Gastroesophageal sphincter (tissue), 4 donors: ENCODE measurements around the gene C6orf120. TPM values are rescaled to one million over a fixed set of nuclear protein-coding genes. Genes with fewer than 3 reads are reported as not detected.

ENCODE experiments used
- ATAC-seq: fragments of 150-250 bp; one replicate; pipeline ENCODE4 v1.9.1; 2016; ENCODE audit warnings: mild to moderate bottlenecking, moderate library complexity
- H3K27ac ChIP-seq, 4 donors: fragments of 200-600 bp; sonication (generic) in 3 of 4; 1 replicate in 3 of 4; 2 replicates in 1 of 4; pipeline ENCODE4 v1.5.1; 2016 to 2019
- H3K27me3 ChIP-seq: fragments of 200-600 bp; sonication (generic); one replicate; pipeline ENCODE4 v1.5.1; 2019
- H3K36me3 ChIP-seq, 2 donors: fragments of 200-600 bp; sonication (generic); one replicate each; pipeline ENCODE4 v1.5.1; 2019; ENCODE audit warnings: control low read depth in 1 of 2
- H3K4me1 ChIP-seq, 3 donors: fragments of 200-600 bp; sonication (generic); 1 replicate in 2 of 3; 2 replicates in 1 of 3; pipeline ENCODE4 v1.5.1; 2016 to 2019; ENCODE audit warnings: control low read depth in 2 of 3
- H3K4me3 ChIP-seq, 2 donors: fragments of 200-600 bp; sonication (generic); one replicate each; pipeline ENCODE4 v1.5.1; 2019; ENCODE audit warnings: mild to moderate bottlenecking in 1 of 2, moderate library complexity in 1 of 2
- H3K9me3 ChIP-seq, 3 donors: fragments of 200-600 bp; sonication (generic); one replicate each; pipeline ENCODE4 v1.5.1; 2017 to 2019; ENCODE audit warnings: control low read depth in 2 of 3
- EP300 ChIP-seq: sonication (generic); formaldehyde crosslinking; IDR thresholded peaks from one replicate; pipeline ENCODE4 v1.6.1; 2017; ENCODE audit warnings: antibody characterized with exemption, mild to moderate bottlenecking
- POLR2A ChIP-seq, 2 donors: fragments of 450-650 bp; IDR thresholded peaks; one replicate each; pipeline ENCODE4 v1.6.1; 2017; ENCODE audit warnings: antibody characterized with exemption in 2 of 2, mild to moderate bottlenecking in 2 of 2, moderate library complexity in 1 of 2
- POLR2AphosphoS5 ChIP-seq: sonication (generic); formaldehyde crosslinking; IDR thresholded peaks from one replicate; pipeline ENCODE4 v1.6.1; 2017; ENCODE audit warnings: antibody characterized with exemption
- WGBS, 2 donors: methylation state at CpG; one replicate each; pipeline ENCODE4 v1.1.5; 2018; ENCODE audit warnings: low coverage in 1 of 2; 5-methylcytosine and 5-hydroxymethylcytosine counted together
- total RNA-seq, 4 donors: library from RNA; depleted of rRNA; stranded (reverse); fragments of >200 nt; gene quantifications; one replicate each; pipeline ENCODE4 v1.1.0, GENCODE V29; 2016
- TF ChIP-seq, protein P1 (sequence below), 4 experiments: fragments of 200-600 bp in 2 of 4; fragments of 450-650 bp in 2 of 4; sonication (generic) in 1 of 4; IDR thresholded peaks; one replicate each; pipeline ENCODE4 v1.5.1; 2017 to 2019; ENCODE audit warnings: antibody characterized with exemption in 4 of 4, mild to moderate bottlenecking in 2 of 4, moderate library complexity in 2 of 4

The C6orf120 gene
- total RNA-seq, 4 donors from 2014 or later = 31.9 to 38.8 (median 35.4) TPM

DNA sequence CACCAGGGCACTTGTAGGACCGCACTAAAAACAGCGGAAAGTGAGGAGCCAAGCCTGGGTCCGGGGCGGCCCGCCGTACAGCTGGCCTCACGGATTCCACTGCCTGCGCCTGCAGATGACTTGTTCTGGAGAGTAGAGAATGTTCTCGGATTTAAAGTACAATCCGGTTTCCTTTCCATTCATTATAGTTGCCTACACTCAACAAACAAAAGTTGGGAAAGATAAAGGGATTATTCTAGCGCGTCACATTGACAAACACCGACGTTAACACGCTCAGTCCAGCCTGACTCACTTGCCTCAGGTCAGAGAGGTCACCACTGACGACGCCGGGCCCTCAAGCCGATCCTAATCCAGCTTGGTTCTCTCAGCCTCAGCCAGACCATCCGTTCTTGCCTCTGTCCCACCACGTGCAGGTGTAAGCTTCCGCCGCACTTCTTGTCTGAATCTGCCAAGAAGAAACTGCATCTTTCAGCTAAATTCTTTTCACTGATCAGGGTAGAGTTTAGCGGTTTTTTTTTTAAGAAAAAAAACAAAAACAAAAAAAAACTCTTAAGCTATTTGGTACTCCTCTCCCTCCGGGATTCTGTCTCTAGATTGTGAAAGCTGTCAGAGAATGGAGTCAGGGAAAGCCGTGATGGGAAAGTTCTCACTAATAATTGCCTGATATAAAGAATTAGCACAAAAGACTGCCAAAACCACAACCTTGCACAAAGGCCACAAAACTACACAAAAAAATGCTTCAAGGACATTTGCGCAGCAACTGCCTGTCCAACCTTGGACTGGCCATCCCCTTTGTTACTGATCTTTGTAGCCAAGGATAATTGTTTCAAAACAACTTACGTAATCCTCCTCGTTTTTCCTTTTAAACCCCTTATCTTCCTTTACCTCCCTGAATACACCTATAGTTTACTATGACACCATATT lies 23.5 kb downstream of the C6orf120 start:
- Histone ChIP-seq H3K27me3 (no peaks in the 10 kb centered on the region), H3K4me3 (peak overlapping the region; percentile 53 to 84), H3K4me1 (peaks cover 4 to 35% (median 9%) of the 10 kb centered on the region in 3 donors), H3K27ac (peak overlapping the region; percentile 72 to 99 (median 98)), H3K36me3 (no peaks in the 10 kb centered on the region), H3K9me3 (no peaks in the 10 kb centered on the region)
- WGBS, 2 donors = 28 to 36% methylated on average over 14 to 25 of the region's 29 CpGs
- peak; percentile 51 for TF ChIP-seq POLR2AphosphoS5
- TF ChIP-seq, protein P1, sequence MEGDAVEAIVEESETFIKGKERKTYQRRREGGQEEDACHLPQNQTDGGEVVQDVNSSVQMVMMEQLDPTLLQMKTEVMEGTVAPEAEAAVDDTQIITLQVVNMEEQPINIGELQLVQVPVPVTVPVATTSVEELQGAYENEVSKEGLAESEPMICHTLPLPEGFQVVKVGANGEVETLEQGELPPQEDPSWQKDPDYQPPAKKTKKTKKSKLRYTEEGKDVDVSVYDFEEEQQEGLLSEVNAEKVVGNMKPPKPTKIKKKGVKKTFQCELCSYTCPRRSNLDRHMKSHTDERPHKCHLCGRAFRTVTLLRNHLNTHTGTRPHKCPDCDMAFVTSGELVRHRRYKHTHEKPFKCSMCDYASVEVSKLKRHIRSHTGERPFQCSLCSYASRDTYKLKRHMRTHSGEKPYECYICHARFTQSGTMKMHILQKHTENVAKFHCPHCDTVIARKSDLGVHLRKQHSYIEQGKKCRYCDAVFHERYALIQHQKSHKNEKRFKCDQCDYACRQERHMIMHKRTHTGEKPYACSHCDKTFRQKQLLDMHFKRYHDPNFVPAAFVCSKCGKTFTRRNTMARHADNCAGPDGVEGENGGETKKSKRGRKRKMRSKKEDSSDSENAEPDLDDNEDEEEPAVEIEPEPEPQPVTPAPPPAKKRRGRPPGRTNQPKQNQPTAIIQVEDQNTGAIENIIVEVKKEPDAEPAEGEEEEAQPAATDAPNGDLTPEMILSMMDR (IDR thresholded peaks at IDR 0.05) = no peak
- TF ChIP-seq POLR2A (IDR thresholded peaks at IDR 0.05) = peak; percentile 5 to 21
- peak; percentile 67 for ATAC-seq

DNA sequence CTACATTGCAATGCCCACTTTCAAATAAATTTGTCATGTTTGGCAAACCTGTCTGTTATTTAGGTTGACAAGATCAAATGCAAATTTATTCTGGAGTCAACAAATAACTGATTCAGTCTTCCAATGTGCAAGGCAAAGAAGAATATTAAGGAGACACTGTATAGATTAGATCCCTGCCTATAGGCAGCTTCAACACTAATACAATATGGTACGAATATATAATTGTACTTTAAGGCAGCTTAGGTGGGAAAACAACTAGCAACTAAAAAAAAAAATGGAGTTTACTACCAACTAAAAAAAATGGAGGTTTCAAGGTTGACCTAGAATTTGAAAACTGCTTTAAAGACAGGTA lies 24.1 kb downstream of the C6orf120 start:
- Histone ChIP-seq H3K27me3 (no peaks in the 10 kb centered on the region), H3K4me1 (peaks cover 4 to 32% (median 9%) of the 10 kb centered on the region in 3 donors), H3K4me3 (no peak overlapping the region), H3K36me3 (no peaks in the 10 kb centered on the region), H3K9me3 (no peaks in the 10 kb centered on the region), H3K27ac (peak overlapping the region in 3 of 4 donors; percentile 97 to 99 (median 98))
- ATAC-seq = no peak
- WGBS, 2 donors = 67 to 83% methylated on average over 1 of the region's 1 CpG
- TF ChIP-seq, protein P1 (IDR thresholded peaks at IDR 0.05) = no peak
- no peak for TF ChIP-seq POLR2A (IDR thresholded peaks at IDR 0.05)

DNA sequence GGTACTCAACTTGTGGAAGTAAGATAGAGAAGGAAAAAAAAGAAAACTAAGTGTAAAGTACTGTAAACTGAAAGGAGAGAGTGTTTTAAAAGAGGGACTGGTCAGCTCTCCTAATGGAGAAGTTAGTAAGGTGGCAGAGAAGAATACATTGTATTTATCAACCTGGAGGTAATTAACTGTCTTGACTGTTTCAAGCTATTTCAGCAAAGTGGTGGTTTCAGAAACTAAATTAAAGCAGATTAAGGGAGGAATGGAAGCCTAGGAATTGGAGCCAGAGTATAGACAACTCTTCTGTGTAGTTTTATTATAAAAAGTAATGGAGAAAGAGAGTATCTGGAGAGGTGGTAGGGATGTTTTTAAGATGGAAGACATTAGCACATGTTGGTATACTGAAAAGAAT lies 25.0 kb downstream of the C6orf120 start:
- Histone ChIP-seq H3K27ac (no peak overlapping the region), H3K9me3 (no peaks in the 10 kb centered on the region), H3K36me3 (no peaks in the 10 kb centered on the region), H3K27me3 (no peaks in the 10 kb centered on the region), H3K4me1 (peaks cover under 1 to 22% (median 4%) of the 10 kb centered on the region in 3 donors), H3K4me3 (no peak overlapping the region)
- TF ChIP-seq, protein P1 (IDR thresholded peaks at IDR 0.05) = no peak
- TF ChIP-seq POLR2AphosphoS5 (no peak), EP300 (no peak), POLR2A (IDR thresholded peaks at IDR 0.05) (no peak)
- no peak for ATAC-seq

DNA sequence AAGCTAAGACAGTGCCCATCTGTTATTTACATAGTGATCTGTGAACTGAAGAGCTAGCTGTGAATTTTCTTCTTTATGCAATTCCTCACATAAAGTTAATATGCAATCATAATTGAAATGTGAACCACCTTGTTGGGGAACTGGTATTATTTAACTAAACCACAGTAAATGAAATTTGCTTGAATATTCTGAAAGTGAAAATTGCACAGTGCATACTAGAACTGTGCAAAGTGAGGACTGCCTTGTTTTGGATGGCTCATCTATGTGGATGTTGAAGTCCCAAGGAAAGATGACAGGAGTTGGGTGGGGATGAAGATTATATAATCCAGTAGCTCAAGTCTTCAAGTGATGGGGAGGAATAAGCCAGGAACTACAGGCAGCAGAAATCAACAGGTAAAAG lies 28.0 kb downstream of the C6orf120 start:
- no peaks in the 10 kb centered on the region for H3K9me3 ChIP-seq
- TF ChIP-seq POLR2AphosphoS5 = no peak
- TF ChIP-seq EP300 = no peak
- TF ChIP-seq, protein P1 (IDR thresholded peaks at IDR 0.05) = no peak
- TF ChIP-seq POLR2A (IDR thresholded peaks at IDR 0.05) = no peak
- H3K27ac ChIP-seq = no peak overlapping the region
- H3K36me3 ChIP-seq = no peaks in the 10 kb centered on the region
- ATAC-seq = no peak
- H3K4me1 ChIP-seq = peaks cover 0 to 8% (median 3%) of the 10 kb centered on the region in 3 donors
- H3K4me3 ChIP-seq = no peak overlapping the region
- H3K27me3 ChIP-seq = no peaks in the 10 kb centered on the region
